ENCODE measurements around the gene OR10A7.
"Not testable (repeated sequence)": the region's sequence is repeated elsewhere in the genome, so short reads cannot be mapped to it uniquely, and the experiment has no call there.

The OR10A7 gene

GRCh38 chr12:55220725-55221124 is at the start of gene OR10A7:
TSS of gene OR10A7 (plus strand) at chr12:55221025. CDS start at chr12:55221025, 0 bp downstream.
- no peak for DNase-seq

- no peak for DNase-seq
These were observed 49.4 kb upstream of the OR10A7 start for GRCh38 chr12:55171445-55171844.

GRCh38 chr12:55171846-55172245 is 49.0 kb upstream of the OR10A7 start:
- not testable (repeated sequence) for DNase-seq

- no peak for DNase-seq
These were observed 48.1 kb upstream of the OR10A7 start for GRCh38 chr12:55172686-55173085.

- DNase-seq, result no peak
These were observed 47.4 kb upstream of the OR10A7 start for GRCh38 chr12:55173456-55173855.

GRCh38 chr12:55188573-55188972 is 32.3 kb upstream of the OR10A7 start:
- no peak for DNase-seq

- DNase-seq, result no peak
These were observed 31.8 kb upstream of the OR10A7 start for GRCh38 chr12:55188974-55189556.

GRCh38 chr12:55194382-55194781 is 26.4 kb upstream of the OR10A7 start:
- DNase-seq, result no peak

GRCh38 chr12:55226523-55226922 is 5.7 kb downstream of the OR10A7 start:
- DNase-seq, result no peak

- DNase-seq, result no peak
These were observed 6.8 kb downstream of the OR10A7 start for GRCh38 chr12:55227643-55228042.

- no peak for DNase-seq
These were observed 23.5 kb downstream of the OR10A7 start, which contains the start of gene OR6C74 for GRCh38 chr12:55244309-55244708. TSS of gene OR6C74 (plus strand) at chr12:55244609. CDS start at chr12:55247288, 2,679 bp downstream.

GRCh38 chr12:55246159-55246558 is 25.3 kb downstream of the OR10A7 start:
- no peak for DNase-seq

- DNase-seq, result no peak
These were observed 30.1 kb downstream of the OR10A7 start for GRCh38 chr12:55250944-55251343.

GRCh38 chr12:55253281-55253680 is 32.5 kb downstream of the OR10A7 start:
- DNase-seq, result no peak

- DNase-seq, result no peak
These were observed 36.0 kb downstream of the OR10A7 start for GRCh38 chr12:55256831-55257230.

- DNase-seq, result no peak
These were observed 37.5 kb downstream of the OR10A7 start for GRCh38 chr12:55258303-55258702.
